Stimulated activated CD8-positive, alpha-beta memory T cell treated with anti-CD3 and anti-CD28 coated beads, Interleukin-15, amount 100 ng/mL, for 1 hour (primary cell): ENCODE data around the gene SMARCC1.

Experiments
- DNase-seq: peaks from one replicate; pipeline ENCODE4 v3.0.0-alpha.2; 2020; ENCODE audit warnings: low read depth

Gene SMARCC1

DNA sequence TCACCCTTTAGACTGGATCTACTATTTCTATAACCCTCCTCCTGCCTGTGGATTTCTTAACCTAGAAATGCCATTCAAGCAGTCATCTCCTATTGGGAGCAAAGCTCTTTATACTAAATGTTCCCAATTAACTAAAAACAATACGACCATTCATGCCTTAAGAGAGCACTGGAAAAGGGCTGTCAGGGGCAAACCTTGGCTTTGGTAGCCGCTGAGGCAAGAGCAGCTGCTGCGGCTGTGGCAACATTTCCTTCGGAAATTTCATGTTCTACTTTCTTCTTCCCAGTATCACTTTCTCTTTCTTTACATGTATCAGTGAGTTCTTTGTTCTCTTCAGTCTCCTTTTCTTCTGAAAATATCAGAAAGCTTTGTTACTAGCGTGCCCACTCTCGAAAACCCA is 146.7 kb downstream of the SMARCC1 start:
- DNase-seq: no peak

DNA sequence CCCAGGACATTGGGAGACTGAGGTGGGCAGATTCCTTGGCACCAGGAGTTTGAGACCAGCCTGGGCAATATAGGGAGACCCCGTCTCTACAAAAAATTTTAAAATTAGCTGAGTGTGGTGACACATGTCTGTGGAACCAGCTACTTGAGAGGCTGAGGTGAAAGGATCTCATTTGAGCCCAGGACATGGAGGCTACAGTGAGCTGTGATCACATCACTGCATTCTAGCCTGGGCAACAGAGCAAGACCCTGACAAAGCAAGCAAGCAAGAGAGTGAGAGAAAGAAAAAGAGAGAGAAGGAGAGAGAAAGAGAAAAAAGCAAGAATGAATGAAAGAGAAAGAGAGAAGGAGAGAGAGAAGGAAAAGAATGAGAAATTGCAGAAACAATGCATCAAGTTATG is 150.9 kb downstream of the SMARCC1 start:
- DNase-seq: no peak

DNA sequence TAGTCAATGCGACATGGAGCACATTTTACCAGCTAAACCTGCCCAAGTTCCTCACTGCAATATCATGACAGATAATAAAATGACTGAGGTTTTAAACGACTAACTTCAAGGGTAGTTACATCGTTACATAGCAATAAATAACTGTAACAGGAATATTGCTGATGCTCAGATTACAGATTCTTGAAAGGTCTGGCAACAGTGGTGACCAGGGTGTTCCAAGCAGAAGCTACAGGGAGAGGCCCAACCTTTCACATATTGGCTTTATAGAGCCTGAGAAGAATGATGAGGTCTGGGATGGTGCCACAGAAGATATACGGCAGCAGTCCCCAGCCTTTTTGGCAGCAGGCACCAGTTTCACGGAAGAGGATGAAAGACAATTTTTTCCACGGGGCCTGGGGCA is 151.9 kb downstream of the SMARCC1 start:
- DNase-seq: no peak

DNA sequence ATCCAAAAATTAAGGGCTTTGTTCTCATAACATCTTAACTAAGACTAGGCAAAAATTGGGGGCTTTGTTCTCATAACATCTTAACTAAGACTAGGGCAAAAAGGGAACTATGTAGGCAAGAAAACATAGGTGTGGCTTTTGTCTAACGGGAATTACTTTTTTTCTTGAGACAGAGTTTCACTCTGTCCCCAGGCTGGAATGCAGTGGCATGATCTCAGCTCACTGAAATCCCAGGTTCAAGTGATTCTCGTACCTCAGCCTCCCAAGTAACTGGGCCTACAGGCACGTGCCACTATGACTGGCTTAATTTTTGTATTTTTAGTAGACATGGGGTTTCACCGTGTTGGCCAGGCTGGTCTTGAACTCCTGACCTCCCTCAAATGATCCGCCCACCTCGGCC is 153.3 kb downstream of the SMARCC1 start:
- no peak for DNase-seq

DNA sequence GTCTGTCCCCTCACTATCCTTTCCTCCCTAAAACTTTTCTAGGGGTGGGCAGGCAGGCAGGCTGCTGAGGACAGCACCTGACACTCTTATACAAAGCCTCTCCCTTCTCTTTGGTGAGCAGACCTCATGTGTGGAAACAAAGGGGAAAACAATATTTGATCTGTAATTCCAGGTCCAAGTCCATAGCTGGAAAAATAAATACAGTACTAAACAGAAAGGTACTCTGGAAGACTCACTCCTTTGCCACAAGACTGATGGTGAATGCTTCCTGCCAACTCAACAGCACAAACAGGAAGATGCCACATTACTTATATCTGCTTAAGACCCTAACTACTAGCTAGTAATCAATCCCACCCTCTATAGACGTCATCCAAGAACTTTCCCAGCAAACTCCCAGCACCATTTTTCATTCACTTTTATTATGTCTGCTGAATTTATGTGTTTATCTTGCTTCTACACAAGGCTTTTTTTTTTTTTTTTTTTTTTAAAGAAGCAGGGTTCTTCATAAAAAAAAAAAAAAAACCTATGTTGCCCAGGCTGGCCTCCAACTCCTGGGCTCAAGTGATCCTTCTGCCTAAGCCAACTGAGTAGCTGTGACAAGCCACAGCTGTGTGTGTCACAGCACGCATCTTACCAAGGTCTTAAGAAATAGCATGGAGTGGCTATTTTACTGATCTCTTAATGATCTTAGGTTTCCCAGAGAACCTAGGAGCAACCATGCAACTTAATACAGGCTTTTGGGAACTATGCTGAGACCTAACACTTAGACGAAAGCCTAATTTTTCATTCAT is 158.8 kb downstream of the SMARCC1 start:
- DNase-seq: no peak

DNA sequence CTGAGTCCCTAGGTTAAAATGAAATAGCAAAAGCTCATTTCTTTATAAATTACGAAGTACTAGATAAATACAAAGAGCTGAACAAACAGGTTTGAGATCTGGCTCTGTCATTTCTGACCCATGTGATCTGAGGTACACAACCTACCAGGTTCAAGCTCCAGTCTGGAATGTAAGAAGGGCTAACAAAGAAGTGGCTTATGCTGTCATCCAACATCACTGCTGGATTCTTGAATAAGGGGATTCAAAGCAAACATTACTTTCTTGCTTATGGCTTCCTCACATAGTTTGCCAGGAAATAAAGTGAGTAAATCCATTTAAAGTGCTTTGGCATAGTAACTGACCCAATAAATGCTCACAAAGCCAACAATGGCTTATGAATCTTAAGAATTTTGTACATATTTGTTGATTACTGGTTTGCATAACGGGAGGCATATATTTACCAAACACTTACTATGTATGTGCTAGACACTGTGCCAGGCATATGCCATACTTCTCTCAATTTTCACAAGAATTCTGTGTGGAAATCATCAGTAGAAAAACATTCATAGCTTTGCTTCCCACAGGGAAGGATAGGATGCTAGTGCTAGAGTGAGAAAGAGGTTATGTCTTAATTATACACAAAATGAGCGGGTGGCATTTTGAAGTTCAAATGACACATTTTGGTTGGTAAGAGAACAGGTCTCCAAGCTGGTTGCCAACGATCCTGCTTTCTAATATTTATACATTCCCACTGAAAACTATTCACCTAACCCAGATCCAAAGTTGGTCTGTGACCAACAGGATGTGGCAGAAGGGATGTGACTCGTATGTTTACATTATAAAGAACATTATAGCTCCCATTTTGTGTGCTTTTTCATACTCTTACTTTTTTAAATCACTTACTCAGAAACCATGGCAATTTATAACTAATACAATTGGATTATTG is 164.3 kb downstream of the SMARCC1 start:
- DNase-seq: no peak

DNA sequence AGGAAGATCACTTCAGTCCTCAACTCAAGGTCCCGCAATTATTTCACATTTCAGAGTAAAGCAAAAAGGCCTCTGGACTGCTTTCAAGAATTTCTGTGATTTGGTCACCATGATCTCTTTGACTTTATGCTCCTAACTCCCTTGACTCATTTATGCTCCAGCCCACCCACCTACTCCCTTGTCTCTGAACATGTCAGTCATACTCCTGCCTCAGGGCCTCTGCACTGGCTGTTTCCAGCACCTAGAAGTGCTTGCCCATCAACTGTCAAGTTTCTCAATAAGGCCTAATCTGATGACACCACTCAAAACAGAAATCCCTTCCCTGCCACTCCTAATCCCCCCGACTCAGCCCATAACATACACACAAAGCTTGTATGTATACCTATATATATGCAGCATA is 166.9 kb downstream of the SMARCC1 start:
- no peak for DNase-seq

DNA sequence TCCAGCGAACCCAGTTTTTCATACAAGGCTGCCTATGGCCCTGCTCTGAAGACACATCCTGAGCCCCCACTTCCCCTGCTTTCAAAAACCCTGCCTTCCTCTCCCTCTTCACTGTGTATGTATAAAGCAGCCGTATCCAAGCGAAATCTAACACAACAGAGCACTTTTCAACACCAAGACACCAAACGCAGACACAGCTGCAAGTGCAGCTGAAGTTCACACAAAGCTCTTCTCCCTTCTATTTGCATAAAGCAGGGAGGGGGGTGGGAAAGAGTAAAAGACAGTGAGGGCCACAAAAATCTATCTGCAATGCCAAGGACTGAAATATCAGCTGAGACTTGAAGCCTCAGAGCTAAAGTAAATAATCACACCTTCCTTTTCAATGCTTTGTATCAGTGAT is 168.0 kb downstream of the SMARCC1 start:
- DNase-seq: no peak

DNA sequence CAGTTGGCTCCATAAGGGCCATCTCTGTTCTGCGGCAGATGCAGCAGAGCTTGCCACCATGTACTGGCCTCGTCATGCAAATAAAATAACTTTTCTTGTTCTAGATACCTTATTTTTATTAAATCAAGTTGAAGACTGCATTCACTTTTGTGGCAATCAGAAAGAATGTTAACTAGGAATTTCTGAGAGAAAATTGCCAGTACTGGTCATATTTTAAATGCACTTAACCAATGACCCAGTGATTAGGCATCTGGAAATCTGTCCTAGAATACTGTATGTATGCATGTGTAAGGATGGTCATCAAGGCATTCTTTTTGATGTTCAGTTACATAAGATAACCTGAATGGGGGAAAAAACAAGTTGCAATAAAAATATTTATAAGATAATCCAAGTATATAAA is 168.8 kb downstream of the SMARCC1 start:
- no peak for DNase-seq

DNA sequence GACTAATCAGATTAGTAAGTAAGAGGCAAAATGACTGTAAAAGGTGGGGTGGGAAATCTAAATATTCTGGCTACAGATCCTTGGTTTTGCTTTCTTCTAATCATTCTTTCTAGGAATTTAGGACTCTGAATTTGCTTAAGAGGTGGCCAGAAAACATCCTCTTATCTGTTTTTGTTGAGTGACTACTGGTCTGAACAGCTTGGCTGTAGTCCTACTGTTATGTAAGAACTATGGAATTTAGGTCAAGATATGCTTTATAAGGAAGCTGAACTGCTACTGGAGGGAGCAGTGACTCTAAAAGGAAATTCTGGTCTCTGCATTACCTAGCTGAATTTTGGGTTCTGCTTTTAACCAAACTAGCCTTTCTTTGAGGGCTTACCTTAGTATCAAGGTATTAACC is 169.5 kb downstream of the SMARCC1 start:
- DNase-seq: no peak

DNA sequence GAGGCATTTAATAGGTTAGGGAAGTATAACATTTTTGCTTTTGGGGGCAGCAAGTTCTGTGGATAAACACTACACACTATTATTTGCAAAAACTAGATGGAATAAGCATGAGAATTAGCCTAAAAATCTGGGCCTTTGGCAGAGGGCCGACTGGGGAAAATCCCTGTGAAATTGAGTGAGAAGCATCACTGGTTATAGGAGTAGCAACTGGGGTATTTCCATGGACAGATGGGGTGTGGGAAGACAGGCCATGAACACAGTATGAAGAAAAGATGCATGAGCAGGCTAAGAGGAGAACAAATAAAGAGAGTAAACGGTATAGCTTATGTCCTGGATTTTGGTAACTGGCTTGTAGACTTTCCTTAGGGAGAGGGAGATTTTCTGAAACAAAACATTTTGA is 170.1 kb downstream of the SMARCC1 start:
- no peak for DNase-seq

DNA sequence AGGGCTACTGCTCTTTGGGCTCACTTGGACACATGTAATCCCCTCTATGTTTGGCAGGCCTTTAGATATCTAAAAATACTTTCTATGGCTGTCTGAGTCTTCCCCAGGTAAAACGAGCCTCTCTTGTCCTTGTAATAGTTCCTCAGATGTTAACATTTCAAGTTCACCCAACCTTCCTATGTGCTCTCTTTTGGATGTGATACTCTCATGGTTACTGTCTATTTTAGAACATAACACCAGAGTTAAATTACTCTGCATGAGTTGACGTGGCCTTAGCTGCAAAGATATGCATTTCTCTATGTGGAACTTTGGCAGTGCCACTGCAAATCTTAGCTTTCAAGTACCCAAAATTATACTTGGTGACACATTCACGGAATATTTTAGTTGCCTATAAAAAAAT is 171.1 kb downstream of the SMARCC1 start:
- no peak for DNase-seq

DNA sequence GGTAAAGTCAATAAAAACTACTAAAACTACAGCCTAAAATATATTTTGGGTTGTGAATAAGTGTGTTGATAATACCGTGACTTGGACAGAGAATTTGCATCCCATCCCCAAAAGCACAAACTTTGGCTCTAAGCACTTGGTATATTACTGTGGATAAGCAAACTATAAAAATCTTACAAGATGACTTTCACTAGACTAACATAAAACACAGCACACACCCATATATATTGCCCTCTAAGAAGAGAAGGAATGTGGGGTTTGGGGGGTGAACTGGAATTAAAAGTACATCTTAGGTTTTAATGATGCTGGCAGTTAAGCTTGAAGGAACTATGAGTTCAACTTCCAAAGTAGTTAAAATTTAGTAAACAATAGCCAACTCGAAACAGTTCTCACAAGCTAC is 174.4 kb downstream of the SMARCC1 start:
- DNase-seq: no peak

DNA sequence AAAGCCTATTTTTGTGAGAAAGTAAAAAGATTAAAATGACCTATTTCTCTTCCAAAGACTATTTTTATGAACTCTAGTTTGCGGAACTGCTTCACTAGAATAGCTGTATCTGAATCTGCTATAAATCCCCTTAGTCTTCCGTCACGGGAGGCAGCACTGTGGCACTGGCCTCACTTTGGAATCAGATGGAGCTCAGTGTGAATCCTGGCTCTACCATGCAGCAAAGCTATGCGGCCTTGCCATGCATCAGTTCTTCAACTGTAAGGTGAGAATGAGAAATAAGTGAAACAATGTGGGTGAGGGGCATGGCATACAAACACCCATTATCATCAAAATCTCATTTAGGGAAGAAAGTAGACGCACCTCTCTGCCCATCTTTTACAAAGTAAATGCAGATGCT is 175.5 kb downstream of the SMARCC1 start:
- DNase-seq: no peak

DNA sequence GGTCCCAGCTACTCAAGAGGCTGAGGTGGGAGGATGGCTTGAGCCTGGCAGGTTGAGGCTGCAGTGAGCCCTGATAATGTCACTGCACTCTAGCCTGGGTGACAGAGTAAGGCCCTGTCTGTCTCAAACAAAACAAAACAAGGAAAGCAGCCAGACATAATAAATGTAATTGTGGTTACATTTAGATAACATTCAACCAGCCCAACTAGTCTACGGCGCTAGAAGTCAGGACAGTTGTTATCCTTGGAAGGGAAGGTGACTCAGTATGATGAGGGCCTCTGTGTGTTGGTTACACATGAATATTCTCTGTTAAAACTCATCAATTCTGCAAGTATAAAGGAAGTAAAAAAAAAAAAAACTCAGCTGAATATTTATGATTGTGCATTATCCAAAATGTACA is 176.0 kb downstream of the SMARCC1 start:
- no peak for DNase-seq

DNA sequence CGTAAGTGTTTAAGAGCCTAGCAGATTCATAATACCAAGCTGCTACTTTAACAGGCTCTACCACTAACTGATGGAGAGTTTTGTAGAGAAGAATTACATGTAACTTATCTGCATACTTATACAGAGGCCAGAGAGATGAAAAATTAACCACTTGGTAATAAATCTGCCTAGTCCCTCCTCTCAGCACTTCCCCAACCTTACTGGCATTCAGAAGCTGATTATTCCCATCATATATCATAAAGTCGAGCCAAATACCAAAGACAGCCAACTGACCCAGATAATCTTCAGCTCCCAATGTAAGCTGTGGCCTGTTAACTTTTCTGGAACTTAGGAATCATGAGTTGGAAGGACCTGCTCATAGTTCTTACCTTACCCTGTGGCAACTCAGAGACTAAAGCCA is 177.5 kb downstream of the SMARCC1 start:
- DNase-seq: no peak

DNA sequence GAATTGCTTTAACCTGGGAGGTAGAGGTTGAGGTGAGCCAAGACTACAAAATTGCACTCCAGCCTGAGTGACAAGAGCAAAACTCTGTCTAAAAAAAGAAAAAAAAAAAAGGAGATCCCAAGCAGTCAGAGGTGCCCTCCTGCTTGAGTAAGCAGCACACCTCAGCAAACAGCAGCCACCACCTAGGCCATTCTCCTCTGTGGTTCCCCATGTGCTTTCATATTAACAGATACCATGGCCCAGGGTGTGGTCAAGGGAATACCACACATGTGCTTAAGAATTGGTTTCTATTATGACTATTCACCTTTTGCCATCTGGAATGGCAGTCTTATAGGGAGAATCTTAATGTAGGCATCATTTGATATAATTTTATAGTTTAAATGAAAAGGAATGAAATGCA is 178.4 kb downstream of the SMARCC1 start:
- DNase-seq: no peak

DNA sequence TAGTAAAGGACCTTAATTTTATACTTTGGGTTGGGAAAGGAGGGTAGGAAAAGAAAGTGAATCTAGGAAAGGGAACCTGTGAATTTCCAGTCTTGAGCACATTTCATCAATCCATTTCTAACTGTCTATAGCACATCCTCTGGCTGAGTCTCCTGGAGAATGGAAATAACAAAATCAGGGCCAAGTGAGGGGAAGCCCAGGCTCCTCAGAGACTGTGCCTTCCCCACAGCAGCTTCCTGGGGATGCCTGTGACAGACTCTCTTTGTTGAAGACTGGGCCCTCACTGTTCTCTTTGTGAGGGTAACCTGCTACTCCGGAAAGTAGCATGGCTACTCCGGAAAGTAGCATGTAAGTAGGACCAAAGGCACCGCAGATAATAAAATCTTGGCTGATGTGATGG is 180.4 kb downstream of the SMARCC1 start:
- no peak for DNase-seq

DNA sequence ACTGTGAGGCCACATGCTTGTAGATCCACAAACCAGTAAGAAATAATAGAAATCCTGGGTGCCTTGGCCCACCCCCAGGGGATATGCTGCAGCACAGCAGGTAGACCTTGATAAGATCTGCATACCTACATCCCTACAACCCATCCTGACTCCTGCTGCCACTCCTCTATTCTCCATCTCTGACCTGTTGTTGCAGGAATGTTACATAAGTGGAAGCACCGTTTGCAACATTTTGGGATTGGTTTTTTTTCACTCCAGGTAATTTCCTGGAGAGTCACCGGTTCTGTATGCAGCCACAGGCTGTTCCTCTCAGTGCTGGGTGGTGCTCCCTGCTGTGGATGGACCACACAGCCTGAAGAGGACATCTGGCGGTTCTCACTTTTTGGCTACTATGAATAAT is 186.9 kb downstream of the SMARCC1 start:
- no peak for DNase-seq

DNA sequence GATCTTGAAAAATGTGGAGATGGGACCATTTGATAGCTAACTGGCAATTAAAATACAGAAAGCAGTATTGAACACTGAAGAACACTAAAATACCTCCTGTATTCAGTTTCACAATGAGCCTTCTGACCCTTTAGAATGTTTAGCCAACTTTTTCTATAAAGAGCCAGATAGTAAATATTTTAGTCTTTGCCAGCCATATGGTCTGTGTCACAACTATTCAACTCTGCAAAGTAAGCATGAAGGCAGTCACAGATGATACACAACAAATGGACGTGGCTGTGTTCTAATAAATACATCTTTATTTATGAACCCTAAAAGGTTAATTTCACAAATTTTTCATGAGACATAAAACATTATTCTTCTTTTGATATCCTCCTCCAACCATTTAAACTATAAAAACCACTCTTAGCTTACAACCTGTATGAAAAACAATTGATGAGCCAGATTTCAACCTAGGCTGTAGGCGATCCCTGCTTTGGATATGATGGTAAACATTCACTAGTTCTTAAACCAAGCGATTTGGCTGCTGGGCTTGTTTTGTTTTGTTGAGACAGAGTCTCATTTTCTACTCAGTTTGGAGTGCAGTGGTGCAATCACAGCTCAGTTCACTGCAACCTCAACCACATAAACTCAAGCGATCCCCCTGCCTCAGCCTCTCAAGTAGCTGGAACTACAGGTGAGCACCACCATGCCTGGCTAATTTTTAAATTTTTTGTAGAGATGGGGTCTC is 189.5 kb downstream of the SMARCC1 start:
- no peak for DNase-seq

DNA sequence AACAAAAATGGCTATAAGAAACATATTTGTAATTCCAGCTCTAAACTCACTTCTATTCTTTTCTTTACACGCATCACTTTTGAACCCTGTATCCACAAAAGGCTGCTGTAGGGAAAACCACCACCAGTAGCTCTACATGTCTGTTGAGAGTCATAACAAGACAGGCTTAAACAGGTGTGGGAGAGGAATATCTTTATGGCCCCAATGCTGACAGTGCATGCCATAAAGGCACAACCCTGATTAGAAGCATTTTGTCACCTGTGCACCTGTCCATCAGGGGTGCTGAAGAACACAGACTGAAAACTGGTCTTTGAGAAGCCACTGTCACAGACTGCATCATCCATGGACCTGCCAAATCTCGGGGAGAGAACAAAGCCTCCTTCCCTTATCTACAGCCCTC is 191.5 kb downstream of the SMARCC1 start:
- no peak for DNase-seq

DNA sequence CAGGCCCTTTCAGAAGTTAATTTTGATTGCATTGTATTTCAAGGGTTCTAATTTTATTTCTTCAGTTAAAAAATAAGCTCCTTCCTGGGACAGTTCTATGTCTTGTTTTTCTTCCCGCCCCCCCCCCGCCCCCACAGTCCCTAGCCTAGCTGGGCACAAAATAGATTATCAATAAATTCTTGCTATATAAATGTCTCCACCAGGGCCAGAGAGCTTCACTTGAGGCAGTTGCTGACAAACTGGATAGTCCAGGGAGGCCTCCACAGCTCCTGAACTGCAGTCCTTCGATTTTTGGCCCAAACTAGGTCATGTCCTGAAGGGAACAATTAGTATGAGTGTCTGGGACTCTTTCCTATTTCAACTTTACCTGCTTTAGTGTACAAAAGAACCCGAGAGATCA is 193.1 kb downstream of the SMARCC1 start:
- DNase-seq: no peak

DNA sequence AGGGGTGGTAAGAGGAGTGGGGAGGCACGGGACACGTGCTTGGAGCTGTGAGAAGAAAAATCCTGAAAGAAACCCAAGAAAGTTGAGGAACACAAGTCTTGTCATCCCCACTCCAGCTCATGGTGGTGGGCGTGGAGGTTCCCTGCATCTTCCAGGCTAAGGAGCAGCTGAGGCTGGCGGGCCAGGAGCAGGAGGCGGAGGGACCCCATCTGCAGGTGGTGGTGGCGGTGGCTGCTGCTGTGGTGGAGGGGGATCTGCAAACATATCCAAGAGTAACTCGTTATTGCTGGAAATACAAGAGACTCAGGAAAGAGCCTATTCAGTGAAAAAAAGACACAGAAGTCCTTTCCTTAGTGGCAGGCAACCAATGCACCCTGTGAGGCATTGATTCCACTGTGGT is 193.6 kb downstream of the SMARCC1 start:
- DNase-seq: no peak
